ENCODE measurements around the gene DYNLT2B.
"Not testable (repeated sequence)": the region's sequence is repeated elsewhere in the genome, so short reads cannot be mapped to it uniquely, and the experiment has no call there.

Gene DYNLT2B

DNA sequence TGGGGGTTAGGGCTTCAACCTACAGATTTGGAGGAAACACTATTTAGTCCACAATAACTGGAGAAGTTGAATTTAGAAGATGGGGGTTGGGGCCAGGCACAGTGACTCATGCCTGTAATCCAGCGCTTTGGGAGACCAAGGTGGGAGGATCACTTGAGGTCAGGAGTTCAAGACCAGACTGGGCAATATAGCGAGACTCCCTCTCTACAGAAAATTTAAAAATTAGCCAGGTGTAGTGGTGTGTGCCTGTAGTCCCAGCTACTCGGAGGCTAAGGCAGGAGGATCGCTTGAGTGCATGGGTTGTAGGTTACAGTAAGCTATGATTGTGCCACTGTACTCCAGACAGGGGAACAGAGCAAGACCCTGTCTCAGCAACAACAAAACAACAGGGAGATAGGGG lies 5.0 kb upstream of the DYNLT2B start:
- no peak for DNase-seq

DNA sequence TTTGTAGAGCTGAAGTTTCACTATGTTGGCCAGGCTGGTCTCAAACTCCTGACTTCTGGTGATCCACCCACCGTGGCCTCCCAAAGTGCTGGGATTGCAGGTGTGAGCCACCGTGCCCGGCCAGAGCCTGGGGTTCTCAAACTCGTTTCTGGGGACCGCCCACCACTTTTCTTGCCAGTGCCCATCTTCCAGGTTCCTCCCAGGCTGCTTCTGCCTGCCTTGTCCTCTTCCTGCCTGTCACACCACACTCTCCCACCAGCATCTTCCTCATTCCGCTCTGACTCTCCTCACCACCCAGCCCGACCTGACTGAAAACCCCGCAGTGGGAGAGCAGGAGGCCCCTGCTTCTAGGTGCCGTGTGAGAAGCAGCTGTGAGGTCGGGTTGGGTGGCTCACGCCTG lies 3.1 kb upstream of the DYNLT2B start:
- no peak for DNase-seq

DNA sequence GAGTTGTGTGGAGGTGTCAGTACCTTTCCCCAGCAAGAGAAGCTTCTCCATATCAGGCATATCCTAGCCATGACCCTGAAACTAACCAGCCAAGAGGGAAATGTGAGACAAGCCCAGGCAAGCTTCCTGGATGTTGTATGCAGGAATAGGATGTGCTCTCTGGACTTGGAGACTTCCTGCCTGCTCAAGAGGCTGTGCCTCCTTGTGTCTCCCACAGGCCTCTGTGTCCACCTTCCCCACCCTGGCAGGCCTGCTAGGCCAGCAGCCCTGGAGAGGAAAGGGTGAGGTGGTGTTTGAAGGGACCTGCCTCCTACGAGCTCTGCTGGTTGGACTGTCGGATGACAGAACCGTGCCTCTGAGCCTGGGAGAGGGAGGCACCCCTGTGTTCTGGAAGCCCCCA lies 2.1 kb upstream of the DYNLT2B start:
- no peak for DNase-seq

DNA sequence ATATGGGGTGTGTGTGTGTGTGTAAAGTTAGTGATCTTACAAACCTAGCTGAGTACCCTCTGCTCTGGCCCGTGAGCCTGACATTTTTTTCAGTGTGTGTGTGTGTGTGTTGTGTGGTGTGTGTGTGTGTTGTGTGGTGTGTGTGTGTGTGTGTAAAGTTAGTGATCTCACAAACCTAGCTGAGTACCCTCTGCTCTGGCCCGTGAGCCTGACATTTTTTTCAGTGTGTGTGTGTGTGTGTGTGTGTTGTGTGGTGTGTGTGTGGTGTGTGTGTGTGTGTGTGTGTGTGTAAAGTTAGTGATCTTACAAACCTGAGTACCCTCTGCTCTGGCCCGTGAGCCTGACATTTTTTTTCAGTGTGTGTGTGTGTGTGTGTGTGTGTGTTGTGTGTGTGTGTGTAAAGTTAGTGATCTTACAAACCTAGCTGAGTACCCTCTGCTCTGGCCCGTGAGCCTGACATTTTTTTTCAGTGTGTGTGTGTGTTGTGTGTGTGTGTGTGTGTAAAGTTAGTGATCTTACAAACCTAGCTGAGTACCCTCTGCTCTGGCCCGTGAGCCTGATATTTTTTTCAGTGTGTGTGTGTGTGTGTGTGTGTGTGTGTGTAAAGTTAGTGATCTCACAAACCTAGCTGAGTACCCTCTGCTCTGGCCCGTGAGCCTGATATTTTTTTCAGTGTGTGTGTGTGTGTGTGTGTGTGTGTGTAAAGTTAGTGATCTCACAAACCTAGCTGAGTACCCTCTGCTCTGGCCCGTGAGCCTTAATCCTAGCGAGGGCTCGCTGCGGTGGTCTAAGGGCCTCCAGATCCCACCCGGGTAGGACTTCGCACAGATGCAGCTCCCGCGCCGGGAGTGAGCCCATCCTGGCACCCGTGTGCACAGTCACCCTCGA lies 997 bp downstream of the DYNLT2B start:
- DNase-seq: not testable (repeated sequence)

DNA sequence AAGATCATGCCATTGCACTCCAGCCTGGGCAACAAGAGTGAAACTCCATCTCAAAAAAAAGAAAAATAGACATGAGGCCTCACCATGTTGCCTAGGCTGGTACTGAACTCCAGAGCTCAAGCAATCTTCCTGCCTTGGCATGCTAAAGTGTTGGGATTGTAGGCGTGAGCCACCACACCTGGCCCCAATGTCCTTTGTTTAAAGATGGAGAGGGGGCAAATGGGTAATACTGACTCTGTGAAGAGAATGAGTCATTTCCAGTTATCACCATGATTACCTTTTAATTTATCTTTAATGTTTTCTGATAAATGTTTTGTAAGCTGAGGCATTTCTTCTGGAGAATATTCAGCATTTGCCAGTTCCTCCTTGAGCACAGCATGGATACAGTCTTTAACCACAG lies 2.2 kb downstream of the DYNLT2B start:
- DNase-seq: no peak

DNA sequence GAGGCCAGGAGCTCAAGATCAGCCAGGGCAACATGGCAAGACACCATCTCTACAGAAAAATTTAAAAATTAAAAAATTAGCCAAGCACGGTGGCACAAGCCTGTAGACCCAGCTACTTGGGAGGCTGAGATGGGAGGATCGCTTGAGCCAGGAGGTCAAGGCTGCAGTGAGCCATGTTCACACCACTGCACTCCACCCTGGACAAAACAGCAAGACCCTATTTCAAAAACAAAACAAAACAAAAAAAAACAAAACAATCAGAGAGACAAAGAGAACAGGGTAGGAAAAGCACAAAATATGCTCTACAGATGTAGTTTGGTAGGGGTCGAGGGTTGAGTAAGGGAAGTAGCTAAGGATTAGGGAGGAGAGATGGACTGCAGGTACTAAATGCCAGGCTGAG lies 3.4 kb downstream of the DYNLT2B start:
- DNase-seq: no peak

DNA sequence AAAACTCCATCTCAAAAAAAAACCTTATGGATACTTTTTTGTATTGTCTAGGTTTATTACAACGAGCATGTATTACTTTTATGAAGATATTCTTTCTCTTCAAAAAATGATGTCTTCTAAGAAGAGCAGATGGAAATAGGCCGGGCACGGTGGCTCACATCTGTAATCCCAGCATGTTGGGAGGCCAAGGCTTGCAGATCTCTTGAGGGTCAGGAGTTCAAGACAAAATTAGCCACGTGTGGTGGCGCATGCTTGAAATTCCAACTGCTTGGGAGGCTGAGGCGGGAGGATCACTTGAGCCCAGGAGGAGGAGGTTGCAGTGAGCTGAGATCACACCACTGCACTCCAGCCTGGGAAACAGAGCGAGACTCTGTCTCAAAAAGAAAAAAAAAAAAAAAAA lies 4.0 kb downstream of the DYNLT2B start:
- not testable (repeated sequence) for DNase-seq

DNA sequence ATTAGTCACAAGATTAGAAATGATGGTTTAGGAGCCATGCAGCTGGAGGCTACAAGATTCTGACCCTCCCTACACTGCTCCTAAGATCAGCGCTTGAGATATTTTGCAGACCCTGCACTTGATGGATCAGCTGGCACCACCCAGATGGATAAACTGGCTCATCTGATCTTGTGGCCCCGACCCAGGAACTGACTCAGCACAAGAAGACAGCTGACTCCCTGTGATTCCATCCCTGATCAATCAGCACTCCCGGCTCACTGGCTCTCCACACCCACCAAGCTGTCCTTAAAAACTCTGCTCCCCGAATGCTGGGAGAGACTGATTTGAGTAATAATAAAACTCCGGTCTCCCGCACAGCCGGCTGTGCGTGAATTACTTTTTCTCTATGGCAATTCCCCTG lies 15.1 kb downstream of the DYNLT2B start:
- DNase-seq: not testable (repeated sequence)

DNA sequence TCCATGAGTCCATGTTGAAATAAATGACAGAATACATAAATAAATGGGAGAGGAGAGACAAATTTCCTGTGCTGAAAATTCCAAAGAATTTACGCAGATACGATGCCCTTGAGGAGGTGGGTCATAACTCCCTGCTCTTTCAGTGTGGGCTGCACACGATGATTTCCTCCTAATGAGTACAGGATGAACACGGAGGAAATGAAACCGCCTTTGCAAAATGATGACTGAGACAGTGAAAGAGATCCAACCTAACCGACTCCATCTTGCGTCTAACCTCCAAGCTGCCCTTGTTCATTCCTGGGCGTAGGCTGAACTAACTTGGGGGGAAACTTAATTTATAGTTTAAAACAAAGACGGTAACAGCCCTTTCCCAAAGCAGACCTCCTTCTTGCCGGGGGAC lies 15.5 kb downstream of the DYNLT2B start:
- not testable (repeated sequence) for DNase-seq

DNA sequence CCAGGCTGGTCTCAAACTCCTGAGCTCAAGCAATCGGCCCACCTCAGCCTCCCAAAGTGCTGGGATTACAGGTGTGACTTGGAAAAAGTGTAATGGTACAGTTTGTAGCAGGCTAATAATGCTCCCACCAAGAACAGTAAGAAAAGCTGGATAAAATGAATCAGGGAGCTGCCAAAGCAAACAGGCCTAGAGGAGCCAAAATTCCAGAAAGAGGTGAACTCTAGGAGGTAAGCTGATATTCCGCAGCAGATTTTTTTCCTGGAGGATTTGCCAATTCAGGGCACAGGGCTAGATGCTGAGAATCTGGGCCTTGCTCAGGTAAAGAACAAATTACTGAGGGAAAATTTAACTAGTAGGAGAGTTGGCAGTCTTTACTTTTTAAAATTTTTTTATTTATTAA lies 19.5 kb downstream of the DYNLT2B start:
- no peak for DNase-seq

DNA sequence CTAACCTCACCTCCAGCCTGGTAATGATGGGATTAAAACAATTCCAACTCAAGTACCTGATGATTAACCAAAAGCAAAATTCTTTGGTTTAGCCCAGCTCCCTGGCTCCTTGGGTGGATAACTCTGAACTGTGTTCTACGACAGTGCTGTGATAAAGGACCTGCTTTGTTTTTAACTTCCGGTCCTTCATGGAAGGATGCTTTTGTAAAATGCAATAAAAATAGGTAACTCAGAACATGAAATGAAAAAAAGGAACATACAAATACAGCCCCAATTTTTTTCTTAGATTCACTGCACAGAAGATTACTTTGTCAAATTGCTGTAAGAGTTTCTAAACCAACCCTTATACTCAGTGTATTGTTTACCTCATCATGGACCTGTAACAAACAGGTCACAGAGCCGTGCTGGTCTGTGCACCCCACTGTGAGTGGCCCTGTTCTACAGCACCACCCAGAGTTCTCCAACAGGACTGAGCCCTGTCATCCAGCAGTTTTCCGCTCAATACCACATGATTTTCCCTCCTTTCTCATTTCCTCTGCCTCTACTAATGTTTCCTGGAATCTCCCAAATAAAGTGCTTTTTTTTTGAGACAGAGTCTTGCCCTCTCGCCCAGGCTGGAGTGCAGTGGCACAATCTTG lies 25.6 kb downstream of the DYNLT2B start:
- no peak for DNase-seq

DNA sequence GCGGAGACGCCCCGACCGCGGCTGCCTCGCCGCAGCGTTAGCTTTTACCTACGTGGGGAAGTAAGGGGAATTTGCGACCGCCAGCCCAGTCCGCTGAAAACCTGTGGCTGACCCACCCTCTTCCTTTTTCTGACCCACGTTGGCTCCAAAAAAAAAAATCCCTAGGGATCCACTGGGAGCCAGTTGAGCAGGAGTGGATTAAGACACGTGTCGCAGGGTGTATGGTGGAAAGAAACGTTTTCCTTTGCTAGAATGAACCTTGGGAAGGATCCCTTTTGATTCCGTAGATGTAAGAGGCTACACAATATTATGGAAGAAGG lies 29.9 kb downstream of the DYNLT2B start:
- no peak for DNase-seq

DNA sequence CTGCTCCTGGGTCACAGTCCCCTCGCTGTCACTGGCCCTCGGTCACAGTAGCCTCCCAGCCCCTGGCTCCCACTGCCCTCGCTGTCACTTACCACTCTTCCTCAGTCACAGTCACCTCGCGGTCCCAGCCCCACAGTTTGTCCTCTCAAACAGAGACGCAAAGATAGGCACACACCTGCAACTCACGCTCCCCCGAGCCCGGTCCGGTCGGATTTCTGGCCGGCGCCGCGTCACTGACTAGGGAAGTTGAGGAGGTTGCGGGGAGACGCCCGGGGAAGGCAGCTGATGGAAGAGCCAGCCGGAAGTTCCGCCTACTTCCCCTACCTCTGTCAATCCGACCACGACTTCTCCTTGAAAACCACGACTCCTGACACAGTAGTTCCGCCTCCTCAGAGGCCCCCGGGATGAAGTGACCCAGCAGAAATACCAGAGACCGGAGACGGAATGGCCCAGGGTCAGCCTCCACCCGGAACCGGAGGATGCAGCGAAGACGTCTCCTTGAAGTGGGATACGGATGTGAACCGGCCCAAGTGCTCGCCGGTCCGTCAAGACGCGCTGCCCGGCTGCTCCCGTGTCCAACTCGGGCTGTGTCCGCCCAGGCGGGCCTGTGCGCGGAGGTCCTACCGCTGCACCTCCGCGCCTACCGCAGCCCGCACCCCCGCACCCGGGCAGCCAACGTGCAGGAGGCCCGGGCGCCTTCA lies 30.4 kb downstream of the DYNLT2B start, which contains the start of gene PCYT1A:
PCYT1A (minus strand) TSS at position 287 of the 701 bp plus-strand sequence. CDS start 17,195 bp downstream, outside the sequence.
- DNase-seq: peak; percentile 53

DNA sequence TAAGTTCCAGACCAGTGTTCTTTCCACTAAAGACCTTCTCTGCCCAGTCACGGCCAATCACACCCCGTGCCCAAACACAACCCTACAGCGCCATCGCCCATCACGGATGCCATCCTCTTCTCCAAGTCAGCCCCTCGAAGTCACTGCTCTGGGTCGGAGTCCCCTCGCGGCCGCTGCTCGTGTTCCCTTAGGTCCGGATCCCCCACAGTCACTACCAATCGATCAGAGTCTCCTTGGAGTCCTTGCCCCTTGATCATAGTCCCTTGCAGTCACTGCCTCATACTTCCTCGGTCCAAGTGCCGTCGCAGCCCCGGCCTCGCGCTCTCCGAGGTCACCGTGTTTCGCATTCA lies 31.0 kb downstream of the DYNLT2B start:
- DNase-seq: no peak

DNA sequence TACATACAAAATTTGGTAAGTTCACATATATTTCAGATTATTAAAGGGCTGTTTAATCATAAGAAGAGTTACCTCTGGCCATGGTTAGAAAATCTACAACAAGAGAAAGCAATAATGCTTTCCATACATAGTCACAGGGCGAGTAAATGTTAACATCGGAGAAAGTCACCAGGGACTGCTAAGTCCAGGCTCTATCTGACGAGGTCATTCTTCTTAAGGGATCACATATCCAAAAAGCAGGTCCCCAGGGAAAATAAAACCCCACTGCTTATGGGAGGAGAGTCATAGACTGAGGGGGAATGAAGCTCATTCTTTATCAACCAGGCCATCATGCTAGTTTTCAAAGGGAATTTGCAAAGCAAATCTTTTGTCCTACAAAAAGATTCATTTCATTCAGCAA lies 33.6 kb downstream of the DYNLT2B start:
- no peak for DNase-seq

DNA sequence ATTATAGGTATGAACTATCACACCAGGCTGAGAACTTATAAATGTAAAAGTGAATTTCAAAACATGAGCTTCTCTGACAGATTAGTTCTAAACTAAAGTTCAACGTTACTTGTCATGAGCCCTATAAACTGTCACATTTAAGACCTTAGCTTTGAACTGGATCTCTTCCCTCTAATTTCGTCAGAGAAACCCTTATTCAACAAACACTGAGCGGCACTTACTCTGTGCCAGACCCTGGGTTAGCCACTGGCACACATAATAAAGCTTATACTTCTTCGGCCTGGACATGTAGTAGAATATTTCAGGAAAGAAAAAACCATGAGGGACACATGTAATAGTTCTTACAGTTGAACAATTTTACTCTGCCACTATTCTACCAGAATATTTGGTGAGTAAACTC lies 36.1 kb downstream of the DYNLT2B start:
- no peak for DNase-seq

DNA sequence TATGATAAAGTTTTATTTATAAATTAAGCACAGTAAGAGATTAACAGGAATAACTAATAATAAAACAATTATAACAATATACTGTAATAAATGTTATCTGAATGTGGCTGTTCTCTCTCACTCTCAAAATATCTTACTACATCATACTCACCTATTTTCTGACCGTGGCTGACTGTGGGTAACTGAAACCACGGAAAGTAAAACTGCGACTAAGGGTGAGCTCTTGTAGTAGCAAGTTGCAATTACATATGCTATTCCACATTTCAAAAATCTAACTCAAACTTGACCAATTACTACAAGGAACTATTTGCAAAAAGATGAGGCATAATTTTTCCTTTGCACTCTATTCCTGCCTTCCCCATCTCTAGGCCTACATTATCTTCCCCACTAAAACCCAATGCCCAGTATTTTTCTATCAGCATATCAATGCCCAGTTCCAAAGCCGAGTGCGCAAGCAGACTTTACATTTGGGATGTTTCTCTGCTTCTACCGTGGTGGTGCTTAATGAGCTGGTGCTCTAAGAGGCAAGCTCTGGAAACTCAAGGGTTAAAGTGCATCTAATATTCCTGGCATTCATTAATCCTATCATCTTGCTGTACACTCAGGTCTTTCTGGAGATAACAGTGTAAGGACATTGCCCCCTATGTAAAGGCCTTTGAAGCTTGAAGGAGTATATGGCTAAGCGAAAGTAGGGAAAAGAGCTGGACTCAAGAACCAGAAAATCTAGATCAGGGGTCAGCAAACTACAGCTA lies 37.2 kb downstream of the DYNLT2B start:
- DNase-seq: no peak

DNA sequence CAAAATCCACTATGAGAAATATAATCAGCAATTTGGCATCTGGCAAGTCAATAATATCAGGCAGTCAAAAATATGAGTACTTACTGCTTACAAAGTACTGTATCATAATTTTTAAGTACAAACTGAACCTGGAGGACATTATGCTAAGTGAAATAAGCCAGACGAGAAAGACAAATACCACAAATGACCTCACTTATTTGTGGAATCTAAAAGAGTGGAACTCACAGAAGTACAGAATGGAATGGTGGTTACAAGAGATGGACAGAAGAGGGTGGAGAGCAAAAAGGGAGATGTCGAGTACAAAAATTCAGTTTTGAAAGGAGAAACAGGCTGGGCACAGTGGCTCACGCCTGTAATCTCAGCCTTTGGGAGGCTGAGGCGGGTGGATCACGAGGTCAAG lies 42.9 kb downstream of the DYNLT2B start:
- DNase-seq: no peak

DNA sequence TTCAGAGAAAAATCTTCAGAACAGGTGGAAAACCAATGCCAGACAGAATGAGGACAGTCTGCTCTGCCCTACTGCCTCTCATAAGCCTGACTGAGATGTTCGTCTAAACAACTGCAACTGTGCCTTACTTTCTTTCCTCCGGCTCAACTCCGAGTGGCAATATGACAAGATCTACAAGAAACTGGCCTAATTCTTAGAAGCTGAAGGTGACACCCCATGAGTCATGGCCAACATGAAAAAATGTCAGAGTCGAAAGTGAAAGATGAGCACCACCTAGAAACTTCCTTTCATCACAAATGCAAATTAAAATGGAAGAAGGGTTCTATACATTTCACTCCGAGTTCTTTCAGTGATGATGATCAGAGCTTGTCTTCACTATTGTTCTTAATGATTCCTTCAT lies 43.5 kb downstream of the DYNLT2B start:
- peak; percentile 34 for DNase-seq

DNA sequence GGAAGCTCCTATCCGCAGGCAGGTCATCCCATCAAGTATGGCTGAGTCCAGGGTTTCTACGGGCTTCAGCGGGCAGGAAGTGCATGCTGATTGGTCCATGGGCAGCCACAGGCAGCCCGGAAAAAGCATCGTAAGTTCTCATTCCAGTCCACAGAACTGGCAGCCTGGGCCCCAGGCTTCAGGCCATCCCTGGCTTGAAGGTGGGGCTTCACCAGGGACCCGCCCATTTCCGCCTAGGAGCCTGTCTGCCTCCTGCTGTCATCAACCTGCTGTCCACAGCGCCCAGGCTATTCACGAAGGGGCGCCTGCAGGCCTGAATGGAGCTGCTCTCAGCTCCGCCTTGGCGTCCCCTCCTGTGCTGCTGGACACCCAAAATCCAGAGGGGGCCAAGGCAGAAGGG lies 44.4 kb downstream of the DYNLT2B start:
- DNase-seq: no peak

DNA sequence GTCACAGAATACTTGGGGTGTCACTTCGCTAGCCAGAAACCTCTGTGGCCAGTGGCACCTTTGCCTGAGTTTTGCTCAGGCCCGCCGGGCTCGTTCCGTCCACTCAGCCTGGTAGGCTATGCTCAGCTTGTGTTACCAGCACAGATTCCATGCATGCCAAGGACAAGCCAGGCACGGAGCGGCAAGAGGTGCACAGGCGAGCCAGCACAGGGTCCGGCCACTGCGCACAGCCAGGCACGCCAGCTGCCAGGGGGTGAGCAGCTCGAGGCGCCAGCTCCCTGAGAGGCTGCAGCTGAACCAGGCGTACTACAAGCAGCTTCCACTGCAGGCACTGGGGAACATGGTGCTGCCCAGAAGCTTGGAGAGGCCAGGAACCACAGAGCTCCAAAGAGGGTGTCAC lies 45.2 kb downstream of the DYNLT2B start:
- no peak for DNase-seq

DNA sequence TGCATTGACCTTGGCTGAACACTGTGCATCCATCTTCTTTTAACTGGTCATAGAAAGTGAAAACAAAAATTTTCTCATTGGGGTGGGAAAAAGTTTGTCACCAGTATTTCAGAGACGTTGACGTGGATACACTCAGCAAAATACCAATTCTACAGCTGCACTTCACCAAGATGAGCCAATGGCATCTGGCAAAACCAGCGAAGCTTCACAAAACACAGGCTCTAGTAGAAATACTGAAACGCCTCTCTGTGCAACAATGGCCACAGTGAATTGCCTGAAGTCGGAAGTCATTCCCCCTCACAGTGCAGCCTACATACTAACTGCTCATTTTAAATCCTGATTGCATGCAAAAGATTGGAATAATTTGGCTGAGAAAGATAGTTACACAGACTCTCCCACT lies 47.5 kb downstream of the DYNLT2B start:
- DNase-seq: no peak
